SU-DHL-6 (cell line): ENCODE results near the gene HOXA3.

Experiments used
- H2AFZ ChIP-seq: fragments of 200-600 bp; sonication (generic); 2 replicates; pipeline ENCODE4 v1.6.1; 2014; ENCODE audit warnings: low read depth, mild to moderate bottlenecking, moderate library complexity, mixed read lengths, antibody characterized with exemption, low read length; ENCODE audit not compliant: severe bottlenecking
- H3F3A ChIP-seq: fragments of 200-600 bp; shearing (Covaris generic); 2 replicates; pipeline ENCODE4 v1.6.0; 2016; ENCODE audit warnings: antibody characterized with exemption, mild to moderate bottlenecking; ENCODE audit not compliant: insufficient read depth
- H3K27ac ChIP-seq: fragments of 200-600 bp; sonication (generic); 2 replicates; pipeline ENCODE4 v1.5.1; 2016; ENCODE audit warnings: low read depth, mild to moderate bottlenecking, low read length, moderate library complexity, mixed read lengths
- H3K27me3 ChIP-seq: fragments of 200-600 bp; sonication (generic), shearing (Covaris generic); 2 replicates; pipeline ENCODE4 v1.6.0; 2014; ENCODE audit warnings: mild to moderate bottlenecking, low read length
- H3K36me3 ChIP-seq: fragments of 200-600 bp; sonication (generic); 2 replicates; pipeline ENCODE4 v1.6.1; 2014; ENCODE audit warnings: mild to moderate bottlenecking, low read length, mixed read lengths
- H3K4me2 ChIP-seq: fragments of 300-600, 200-600 bp; shearing (Covaris generic), sonication (generic); 2 replicates; pipeline ENCODE4 v1.6.0; 2014; ENCODE audit warnings: low read length, low read depth, mild to moderate bottlenecking; ENCODE audit not compliant: poor library complexity, severe bottlenecking
- H3K4me3 ChIP-seq: fragments of 200-600 bp; sonication (generic); 2 replicates; pipeline ENCODE4 v1.5.1; 2014; ENCODE audit warnings: antibody characterized with exemption, low read length, mild to moderate bottlenecking, mixed read lengths; ENCODE audit not compliant: insufficient read depth, poor library complexity, severe bottlenecking
- H3K79me2 ChIP-seq: fragments of 200-600 bp; sonication (generic); 2 replicates; pipeline ENCODE4 v1.6.1; 2014; ENCODE audit warnings: mild to moderate bottlenecking, low read length, moderate library complexity; ENCODE audit not compliant: insufficient read depth
- H3K9ac ChIP-seq: fragments of 200-600 bp; sonication (generic); 2 replicates; pipeline ENCODE4 v1.7.0; 2014; ENCODE audit warnings: mild to moderate bottlenecking, low read length
- H3K9me2 ChIP-seq: fragments of 200-600 bp; sonication (generic); replicated peaks from 2 replicates; pipeline ENCODE4 v1.6.1; 2014; ENCODE audit warnings: low read length; ENCODE audit not compliant: insufficient read depth
- H3K9me3 ChIP-seq: fragments of 200-600 bp; sonication (generic); 2 replicates; pipeline ENCODE4 v1.6.1; 2014; ENCODE audit warnings: low read length, mixed read lengths; ENCODE audit not compliant: insufficient read depth
- H4K20me1 ChIP-seq: fragments of 200-600 bp; sonication (generic); 2 replicates; pipeline ENCODE4 v1.6.1; 2014; ENCODE audit warnings: low read depth, mild to moderate bottlenecking, antibody characterized with exemption, low read length, moderate library complexity, mixed read lengths
- EZH2phosphoT487 ChIP-seq: fragments of 200-600 bp; sonication (generic), shearing (Covaris generic); conservative IDR thresholded peaks from 2 replicates; pipeline ENCODE4 v1.6.1; 2018; ENCODE audit warnings: mild to moderate bottlenecking, antibody characterized with exemption, low read length, moderate library complexity, mixed read lengths
- TF ChIP-seq, protein P1 (sequence below): fragments of 200-600 bp; sonication (generic); IDR thresholded peaks from one replicate; pipeline ENCODE4 v1.5.1; 2017; ENCODE audit warnings: antibody characterized with exemption, mild to moderate bottlenecking, low read length, moderate library complexity; ENCODE audit not compliant: insufficient read depth, poor library complexity, severe bottlenecking

HOXA3 gene

GRCh38 chr7:27138472-27138871 is 13.9 kb downstream of the HOXA3 start:
- H3K9me2 ChIP-seq, result no peaks in the 10 kb centered on the region
- no peaks in the 10 kb centered on the region for H3K9me3 ChIP-seq
- no peaks in the 10 kb centered on the region for H3K79me2 ChIP-seq
- no peak overlapping the region for H3K27ac ChIP-seq
- no peak overlapping the region for H3K4me2 ChIP-seq
- H3K27me3 ChIP-seq, result no peaks in the 10 kb centered on the region
- TF ChIP-seq, protein P1, sequence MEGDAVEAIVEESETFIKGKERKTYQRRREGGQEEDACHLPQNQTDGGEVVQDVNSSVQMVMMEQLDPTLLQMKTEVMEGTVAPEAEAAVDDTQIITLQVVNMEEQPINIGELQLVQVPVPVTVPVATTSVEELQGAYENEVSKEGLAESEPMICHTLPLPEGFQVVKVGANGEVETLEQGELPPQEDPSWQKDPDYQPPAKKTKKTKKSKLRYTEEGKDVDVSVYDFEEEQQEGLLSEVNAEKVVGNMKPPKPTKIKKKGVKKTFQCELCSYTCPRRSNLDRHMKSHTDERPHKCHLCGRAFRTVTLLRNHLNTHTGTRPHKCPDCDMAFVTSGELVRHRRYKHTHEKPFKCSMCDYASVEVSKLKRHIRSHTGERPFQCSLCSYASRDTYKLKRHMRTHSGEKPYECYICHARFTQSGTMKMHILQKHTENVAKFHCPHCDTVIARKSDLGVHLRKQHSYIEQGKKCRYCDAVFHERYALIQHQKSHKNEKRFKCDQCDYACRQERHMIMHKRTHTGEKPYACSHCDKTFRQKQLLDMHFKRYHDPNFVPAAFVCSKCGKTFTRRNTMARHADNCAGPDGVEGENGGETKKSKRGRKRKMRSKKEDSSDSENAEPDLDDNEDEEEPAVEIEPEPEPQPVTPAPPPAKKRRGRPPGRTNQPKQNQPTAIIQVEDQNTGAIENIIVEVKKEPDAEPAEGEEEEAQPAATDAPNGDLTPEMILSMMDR, result no peak
- no peak for TF ChIP-seq EZH2phosphoT487
- no peaks in the 10 kb centered on the region for H3K36me3 ChIP-seq
- H3F3A ChIP-seq, result no peaks in the 10 kb centered on the region
- no peak overlapping the region for H3K4me3 ChIP-seq
- H2AFZ ChIP-seq, result no peak overlapping the region
- H4K20me1 ChIP-seq, result no peaks in the 10 kb centered on the region
- no peak overlapping the region for H3K9ac ChIP-seq

DNA sequence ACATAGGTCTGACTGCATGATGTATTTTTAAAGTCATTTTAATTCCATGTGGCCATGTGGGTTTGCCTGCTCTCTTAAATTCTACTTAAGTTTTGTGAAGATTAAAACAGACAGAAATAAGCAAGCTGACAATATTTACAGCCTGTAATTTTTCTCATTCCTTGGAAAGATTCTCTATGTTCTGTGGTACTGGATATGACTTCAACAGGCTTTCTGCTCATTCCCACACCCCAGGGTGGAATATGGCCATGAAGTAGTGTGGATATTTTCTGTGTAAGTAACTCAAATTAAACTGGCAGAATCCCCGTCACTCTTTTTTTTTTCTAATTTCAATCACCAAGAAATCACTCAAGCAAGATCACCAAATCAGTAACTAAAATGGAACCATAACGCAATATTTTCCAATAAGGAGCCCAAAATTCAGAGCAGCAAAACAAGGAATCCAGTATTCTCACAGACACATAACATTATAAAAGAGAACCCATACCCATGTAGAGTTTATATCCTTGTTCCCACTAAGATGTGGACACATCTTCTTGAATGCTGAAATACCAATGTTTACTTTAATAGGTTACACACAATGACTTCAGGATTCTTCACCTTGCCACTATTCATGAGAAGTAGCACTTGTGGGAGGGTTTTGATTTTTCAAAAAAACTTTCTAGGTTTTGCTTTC is 14.6 kb downstream of the HOXA3 start:
- Histone ChIP-seq H3K4me3 (no peak overlapping the region), H3K9me2 (no peaks in the 10 kb centered on the region), H2AFZ (no peak overlapping the region), H3K27ac (no peak overlapping the region), H3K36me3 (no peaks in the 10 kb centered on the region), H3K9ac (no peak overlapping the region), H3F3A (no peaks in the 10 kb centered on the region; the same call in 1 of the 2 replicates), H3K27me3 (no peaks in the 10 kb centered on the region), H4K20me1 (no peaks in the 10 kb centered on the region), H3K9me3 (no peaks in the 10 kb centered on the region), H3K79me2 (no peaks in the 10 kb centered on the region), H3K4me2 (no peak overlapping the region)
- TF ChIP-seq, protein P1, result no peak
- no peak for TF ChIP-seq EZH2phosphoT487

- H3K4me2 ChIP-seq, result no peak overlapping the region
These were observed 18.0 kb downstream of the HOXA3 start for GRCh38 chr7:27134392-27134791.

More at GRCh38 chr7:27134392-27134791, 18.0 kb downstream of the HOXA3 start:
- no peaks in the 10 kb centered on the region for H3K79me2 ChIP-seq
- H3K4me3 ChIP-seq, result no peak overlapping the region
- H3K27ac ChIP-seq, result no peak overlapping the region
- H3F3A ChIP-seq, result peaks cover 7% of the 10 kb centered on the region; the same call in 1 of the 2 replicates
- H3K36me3 ChIP-seq, result no peaks in the 10 kb centered on the region
- no peak overlapping the region for H2AFZ ChIP-seq
- no peak overlapping the region for H3K9ac ChIP-seq
- H3K27me3 ChIP-seq, result no peaks in the 10 kb centered on the region
- H4K20me1 ChIP-seq, result no peaks in the 10 kb centered on the region
- no peaks in the 10 kb centered on the region for H3K9me2 ChIP-seq
- TF ChIP-seq, protein P1, result no peak
- TF ChIP-seq EZH2phosphoT487, result no peak
- no peaks in the 10 kb centered on the region for H3K9me3 ChIP-seq
